ENCODE results near the gene FHL2.

FHL2 gene

GRCh38 chr2:105422801-105423200, 23.9 kb upstream of the FHL2 start:
- Histone ChIP-seq H3K27me3 (ENCODE audit: insufficient read depth, poor library complexity, severe bottlenecking) (no peaks in the 10 kb centered on the region), H3K4me1 (ENCODE audit: insufficient read depth, poor library complexity, severe bottlenecking) (no peaks in the 10 kb centered on the region), H3K9me3 (ENCODE audit: severe bottlenecking) (no peaks in the 10 kb centered on the region), H3K36me3 (ENCODE audit: low read depth) (no peaks in the 10 kb centered on the region), H3K27ac (ENCODE audit: poor library complexity, severe bottlenecking) (no peak overlapping the region), H3K4me3 (ENCODE audit: severe bottlenecking) (no peak overlapping the region)
- DNase-seq (ENCODE audit: low spot score) (no peak), ATAC-seq (ENCODE audit: low read depth) (no peak)
- TF ChIP-seq CTCF (IDR thresholded peaks at IDR 0.05; ENCODE audit: poor library complexity, severe bottlenecking): no peak

DNA sequence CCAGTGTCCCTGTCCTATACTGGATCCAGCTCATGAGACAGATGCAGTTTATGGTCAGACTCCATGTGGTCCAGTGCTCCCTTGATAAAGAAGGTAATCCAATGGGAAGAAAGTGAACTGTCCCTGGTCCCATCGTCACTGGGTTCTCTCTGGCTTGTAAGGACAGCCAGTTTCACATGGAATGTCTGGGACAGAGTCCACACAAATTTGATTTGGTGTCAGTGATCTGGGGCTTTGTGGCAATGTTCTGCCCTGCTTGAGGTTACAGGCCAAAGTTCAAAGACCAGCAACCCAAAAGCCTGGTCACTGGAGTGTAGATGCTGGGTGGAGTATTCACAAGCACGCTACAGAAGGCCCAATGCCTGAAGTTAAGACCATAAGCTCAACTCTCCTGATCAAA, 22.2 kb upstream of the FHL2 start:
- Histone ChIP-seq H3K4me3 (ENCODE audit: severe bottlenecking) (no peak overlapping the region), H3K36me3 (ENCODE audit: low read depth) (no peaks in the 10 kb centered on the region), H3K4me1 (ENCODE audit: insufficient read depth, poor library complexity, severe bottlenecking) (no peaks in the 10 kb centered on the region), H3K9me3 (ENCODE audit: severe bottlenecking) (no peaks in the 10 kb centered on the region), H3K27ac (ENCODE audit: poor library complexity, severe bottlenecking) (no peak overlapping the region), H3K27me3 (ENCODE audit: insufficient read depth, poor library complexity, severe bottlenecking) (no peaks in the 10 kb centered on the region)
- TF ChIP-seq CTCF (IDR thresholded peaks at IDR 0.05; ENCODE audit: poor library complexity, severe bottlenecking): no peak
- ATAC-seq (ENCODE audit: low read depth) (no peak), DNase-seq (ENCODE audit: low spot score) (no peak)

GRCh38 chr2:105418522-105418921, 19.7 kb upstream of the FHL2 start:
- Histone ChIP-seq H3K27me3 (ENCODE audit: insufficient read depth, poor library complexity, severe bottlenecking) (no peaks in the 10 kb centered on the region), H3K36me3 (ENCODE audit: low read depth) (no peaks in the 10 kb centered on the region), H3K9me3 (ENCODE audit: severe bottlenecking) (no peaks in the 10 kb centered on the region), H3K4me1 (ENCODE audit: insufficient read depth, poor library complexity, severe bottlenecking) (no peaks in the 10 kb centered on the region), H3K27ac (ENCODE audit: poor library complexity, severe bottlenecking) (no peak overlapping the region), H3K4me3 (ENCODE audit: severe bottlenecking) (no peak overlapping the region)
- no peak for DNase-seq (ENCODE audit: low spot score)
- no peak for ATAC-seq (ENCODE audit: low read depth)
- TF ChIP-seq CTCF (IDR thresholded peaks at IDR 0.05; ENCODE audit: poor library complexity, severe bottlenecking): no peak

- TF ChIP-seq CTCF (IDR thresholded peaks at IDR 0.05; ENCODE audit: poor library complexity, severe bottlenecking): no peak
Measured at GRCh38 chr2:105417857-105418436, 19.1 kb upstream of the FHL2 start.

DNA sequence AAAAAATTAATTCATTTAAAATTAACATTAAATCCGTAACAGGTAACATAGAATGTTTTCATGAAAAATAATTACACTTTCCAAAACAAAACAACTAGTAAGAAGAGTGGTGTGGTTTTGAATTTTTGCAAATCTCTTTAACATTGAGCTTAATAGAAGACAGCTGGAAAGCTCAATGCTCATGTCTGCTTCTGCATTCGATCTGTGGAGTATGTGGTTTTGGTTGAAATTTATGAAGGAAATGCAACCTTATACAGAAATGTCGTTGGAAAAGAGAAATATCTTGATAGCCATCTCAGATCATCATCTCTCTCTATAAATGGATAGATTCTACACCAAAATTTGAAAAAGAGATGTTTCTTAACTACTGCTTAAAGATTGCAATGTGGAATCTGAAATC, 17.3 kb upstream of the FHL2 start:
- peaks cover under 1% of the 10 kb centered on the region for H3K4me1 ChIP-seq (ENCODE audit: insufficient read depth, poor library complexity, severe bottlenecking)
- H3K36me3 ChIP-seq (ENCODE audit: low read depth): no peaks in the 10 kb centered on the region
- TF ChIP-seq CTCF (IDR thresholded peaks at IDR 0.05; ENCODE audit: poor library complexity, severe bottlenecking): no peak
- no peak overlapping the region for H3K4me3 ChIP-seq (ENCODE audit: severe bottlenecking)
- no peaks in the 10 kb centered on the region for H3K27me3 ChIP-seq (ENCODE audit: insufficient read depth, poor library complexity, severe bottlenecking)
- no peak for DNase-seq (ENCODE audit: low spot score)
- ATAC-seq (ENCODE audit: low read depth): no peak
- no peak overlapping the region for H3K27ac ChIP-seq (ENCODE audit: poor library complexity, severe bottlenecking)
- H3K9me3 ChIP-seq (ENCODE audit: severe bottlenecking): no peaks in the 10 kb centered on the region

More at GRCh38 chr2:105417857-105418436, 19.1 kb upstream of the FHL2 start:
- Histone ChIP-seq H3K9me3 (ENCODE audit: severe bottlenecking) (no peaks in the 10 kb centered on the region), H3K27me3 (ENCODE audit: insufficient read depth, poor library complexity, severe bottlenecking) (no peaks in the 10 kb centered on the region), H3K27ac (ENCODE audit: poor library complexity, severe bottlenecking) (no peak overlapping the region), H3K4me1 (ENCODE audit: insufficient read depth, poor library complexity, severe bottlenecking) (no peaks in the 10 kb centered on the region), H3K4me3 (ENCODE audit: severe bottlenecking) (no peak overlapping the region), H3K36me3 (ENCODE audit: low read depth) (no peaks in the 10 kb centered on the region)
- DNase-seq (ENCODE audit: low spot score): no peak
- ATAC-seq (ENCODE audit: low read depth): peak; percentile 50; the same call in 1 of the 3 replicates
